ENCODE results near the gene TMEM184C.

TMEM184C gene

DNA sequence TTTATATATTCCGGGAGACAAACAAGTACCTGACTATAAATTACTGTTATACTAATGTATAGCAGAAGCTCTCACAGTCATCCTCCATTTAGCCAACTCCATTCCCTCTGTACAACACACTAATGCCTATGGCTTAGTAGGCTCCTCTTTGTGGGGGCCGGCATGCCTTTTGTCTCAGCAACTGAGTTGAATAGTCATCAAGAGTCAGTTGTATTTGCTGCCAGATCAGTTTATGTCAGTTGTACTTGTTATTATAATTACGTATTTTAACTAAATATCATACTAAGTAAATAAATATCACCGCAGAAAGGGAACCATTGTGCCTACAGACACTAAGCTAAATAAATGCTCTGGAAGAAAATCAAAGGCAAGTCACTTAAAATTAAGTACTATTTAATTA lies 56.9 kb downstream of the TMEM184C start:
- DNase-seq, result no peak

DNA sequence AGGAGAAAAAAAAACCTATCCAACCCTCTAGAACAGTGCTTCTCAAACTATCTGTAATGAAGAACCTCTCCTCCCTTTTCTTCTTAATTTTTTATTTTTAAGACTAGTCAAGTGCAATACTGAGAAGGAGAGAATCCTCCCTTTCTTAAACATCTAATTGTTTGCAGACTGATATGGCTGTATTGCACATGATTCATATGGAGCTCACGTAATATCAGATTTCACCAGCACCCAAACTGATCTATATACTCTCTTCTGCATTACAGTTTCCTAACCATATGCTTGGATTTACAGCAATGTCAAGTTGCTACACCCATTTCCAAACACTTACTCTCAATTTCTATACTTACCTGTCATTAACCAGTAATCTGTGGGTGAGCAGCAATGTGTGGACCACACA lies 57.3 kb downstream of the TMEM184C start:
- DNase-seq, result no peak

- no peak for DNase-seq
Measured at GRCh38 chr4:147678106-147678505, 60.9 kb downstream of the TMEM184C start.

- no peak for DNase-seq
Measured at GRCh38 chr4:147678796-147679549, 61.8 kb downstream of the TMEM184C start.

DNA sequence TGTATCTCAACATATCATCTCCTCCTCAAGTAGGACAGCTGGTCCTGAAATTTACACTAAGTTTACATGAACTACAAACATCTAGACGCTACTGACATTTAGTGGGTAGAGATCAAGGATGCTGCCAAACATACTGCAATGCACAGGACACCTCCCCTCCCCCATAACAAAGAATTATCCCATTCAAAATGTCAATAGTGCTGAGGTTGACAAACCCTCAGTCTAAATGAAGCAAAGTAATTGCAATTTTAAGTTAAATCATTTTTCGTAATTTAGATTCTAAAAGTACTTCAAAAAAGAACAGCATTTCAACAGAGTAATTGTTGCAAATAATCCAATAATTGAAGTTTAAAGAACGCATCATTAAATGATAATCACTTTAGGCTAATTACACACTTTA lies 65.6 kb downstream of the TMEM184C start:
- DNase-seq, result no peak

- no peak for DNase-seq
Measured at GRCh38 chr4:147683188-147683591, 66.0 kb downstream of the TMEM184C start.

DNA sequence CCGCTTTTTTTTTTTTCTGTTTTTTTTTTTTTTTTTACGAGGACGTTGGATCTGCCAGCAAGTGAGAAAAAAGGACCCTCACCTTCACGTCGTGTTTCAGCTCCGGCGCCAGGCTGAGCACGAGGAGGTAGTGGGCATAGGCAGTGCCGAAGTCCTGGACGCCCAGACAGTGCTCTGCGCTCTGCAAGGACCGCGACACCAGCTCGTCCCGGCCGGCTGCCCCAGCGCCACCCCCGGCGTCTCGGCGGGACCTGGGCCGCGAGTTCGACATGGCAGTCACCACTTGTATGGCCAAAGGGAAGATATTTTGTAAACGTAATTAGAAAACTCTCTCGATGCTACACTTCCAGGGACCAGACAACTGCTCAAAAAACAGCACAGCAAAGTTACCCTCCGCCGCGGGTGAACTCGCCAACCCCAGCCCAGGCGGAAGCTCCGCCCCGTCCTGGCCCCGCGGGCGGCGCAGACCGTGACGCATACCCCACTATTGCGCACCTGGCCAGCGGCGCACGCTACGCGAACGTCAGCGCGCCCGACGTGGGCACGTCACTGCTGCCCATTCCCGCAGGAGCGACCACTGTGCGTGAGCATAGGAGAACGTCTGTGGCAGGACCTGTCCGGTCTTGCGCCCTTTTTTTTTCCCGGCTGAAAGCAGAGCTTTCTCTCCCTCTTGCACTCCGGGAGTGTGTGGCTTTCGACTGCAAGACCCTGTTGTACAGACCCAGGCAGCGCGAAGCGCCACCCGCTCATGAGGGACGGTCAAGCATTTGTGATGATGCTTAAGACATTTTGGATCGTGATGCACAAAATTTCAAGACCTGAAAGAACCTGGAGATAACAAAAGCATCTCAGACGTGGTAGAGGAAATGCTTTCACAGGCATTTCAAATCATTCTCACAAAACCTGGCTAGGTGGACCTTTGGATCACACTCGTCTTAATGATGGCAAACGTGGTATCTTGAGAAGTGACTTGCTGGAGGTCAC lies 66.8 kb downstream of the TMEM184C start, which contains the start of gene PRMT9:
PRMT9 (minus strand) TSS at position 447 of the 984 bp plus-strand sequence; CDS start at position 271, 176 bp downstream.
- DNase-seq, result peak; percentile 78

DNA sequence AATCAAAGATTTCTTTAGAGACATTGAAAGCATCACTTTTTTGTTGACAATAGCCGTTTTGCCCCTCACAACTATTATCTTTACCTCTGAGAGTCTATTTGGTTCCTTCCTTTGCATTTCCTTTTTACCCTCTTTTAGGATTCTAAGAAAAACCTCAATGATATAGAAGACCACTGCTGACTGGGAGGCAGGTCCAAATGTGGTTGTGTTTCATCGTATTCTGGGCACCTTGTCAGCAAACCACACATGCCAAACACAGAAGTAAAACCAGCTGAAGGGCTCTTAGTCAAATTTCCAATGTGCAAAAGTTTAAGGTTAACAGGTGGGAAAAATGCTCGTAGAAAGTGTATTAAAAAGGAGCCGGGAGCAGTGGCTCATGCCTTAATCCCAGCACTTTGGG lies 71.9 kb downstream of the TMEM184C start:
- peak; percentile 78 for DNase-seq

DNA sequence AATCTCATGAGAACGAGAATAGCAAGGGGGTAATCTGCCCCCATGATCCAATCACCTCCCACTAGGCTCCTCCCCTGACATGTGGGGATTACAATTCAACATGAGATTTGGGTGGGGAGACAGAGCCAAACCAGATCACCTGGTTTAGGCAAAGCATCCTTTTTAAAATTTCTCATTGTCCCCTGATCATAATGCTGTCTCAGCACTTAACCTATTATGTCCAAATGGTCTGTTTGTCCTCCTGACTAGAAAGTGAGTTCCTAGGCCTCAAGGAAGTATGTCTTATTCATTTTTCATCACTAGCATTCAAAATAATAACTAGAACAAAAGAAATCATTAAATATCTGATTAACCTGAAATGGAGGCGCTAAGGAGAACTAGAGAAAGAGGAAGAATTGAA lies 74.6 kb downstream of the TMEM184C start:
- no peak for DNase-seq

DNA sequence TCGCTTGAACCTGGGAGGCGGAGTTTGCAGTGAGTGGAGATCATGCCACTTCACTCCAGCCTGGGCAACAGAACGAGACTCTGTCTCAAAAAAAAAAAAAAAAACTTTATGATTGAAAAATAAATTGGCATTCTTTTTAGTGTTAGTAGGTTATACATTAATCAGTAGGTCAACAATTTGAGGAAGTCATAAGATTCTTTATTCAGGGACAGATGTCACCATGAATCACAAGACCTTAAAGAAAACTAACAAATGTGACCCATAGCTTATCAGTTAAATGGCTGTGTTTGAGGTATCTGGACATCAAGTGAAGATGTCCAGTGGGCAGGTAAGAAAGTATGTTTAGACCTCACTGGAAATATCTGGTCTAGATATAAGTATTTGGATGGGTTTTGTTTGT lies 76.0 kb downstream of the TMEM184C start:
- no peak for DNase-seq

GRCh38 chr4:147696866-147697265 lies 79.7 kb downstream of the TMEM184C start:
- no peak for DNase-seq

GRCh38 chr4:147704846-147705245 lies 87.6 kb downstream of the TMEM184C start:
- DNase-seq, result no peak

- DNase-seq, result peak; percentile 3
Measured at GRCh38 chr4:147707892-147708672, 90.9 kb downstream of the TMEM184C start.

- peak; percentile 56 for DNase-seq
Measured at GRCh38 chr4:147709999-147710398, 92.8 kb downstream of the TMEM184C start.

DNA sequence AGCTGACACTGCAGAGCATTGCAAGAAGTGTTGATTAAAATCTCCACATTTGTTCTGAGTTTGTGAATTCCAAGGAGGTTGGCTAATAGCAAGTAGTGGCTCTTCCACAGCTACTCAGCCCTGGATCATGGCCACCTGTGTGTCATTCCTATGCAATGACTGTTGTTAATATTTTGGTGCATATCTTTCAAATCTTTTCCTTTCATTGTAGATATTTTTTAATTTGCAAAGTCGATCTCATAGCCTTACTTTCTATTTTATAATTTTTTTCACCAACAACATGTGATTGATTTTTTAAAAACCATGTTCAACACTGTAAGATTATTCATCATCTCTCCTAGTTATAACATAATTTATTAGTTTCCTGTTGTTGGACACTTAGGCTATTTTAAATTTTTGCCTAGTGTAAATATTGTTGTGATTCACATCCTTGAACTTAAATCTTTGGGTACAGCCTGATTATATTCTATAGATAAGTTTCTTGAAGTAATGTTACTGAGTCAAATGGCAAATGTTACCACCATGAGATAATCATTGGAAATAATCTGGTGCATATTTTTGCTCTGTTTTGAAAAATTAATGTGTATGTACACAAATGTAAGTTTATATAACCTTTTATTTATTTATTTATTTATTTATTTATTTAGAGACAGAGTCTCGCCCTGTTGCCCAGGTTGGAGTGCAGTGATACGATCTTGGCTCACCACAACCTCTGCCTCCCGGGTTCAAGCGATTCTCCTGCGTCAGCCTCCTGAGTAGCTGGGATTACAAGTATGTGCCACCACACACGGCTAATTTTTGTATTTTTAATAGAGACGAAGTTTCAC lies 97.6 kb downstream of the TMEM184C start:
- DNase-seq, result no peak

- DNase-seq, result peak; percentile 58
Measured at GRCh38 chr4:147717878-147718277, 100.7 kb downstream of the TMEM184C start.
